Activated CD8-positive, alpha-beta memory T cell treated with anti-CD3 and anti-CD28 coated beads for 48 hours (primary cell): ENCODE data around the gene TBX19.

Experiments used
- DNase-seq, 3 experiments: peaks; one replicate each; pipeline ENCODE4 v3.0.0-alpha.2; 2020; ENCODE audit warnings: low read depth in 2 of 3, low spot score in 2 of 3

The TBX19 gene

DNA sequence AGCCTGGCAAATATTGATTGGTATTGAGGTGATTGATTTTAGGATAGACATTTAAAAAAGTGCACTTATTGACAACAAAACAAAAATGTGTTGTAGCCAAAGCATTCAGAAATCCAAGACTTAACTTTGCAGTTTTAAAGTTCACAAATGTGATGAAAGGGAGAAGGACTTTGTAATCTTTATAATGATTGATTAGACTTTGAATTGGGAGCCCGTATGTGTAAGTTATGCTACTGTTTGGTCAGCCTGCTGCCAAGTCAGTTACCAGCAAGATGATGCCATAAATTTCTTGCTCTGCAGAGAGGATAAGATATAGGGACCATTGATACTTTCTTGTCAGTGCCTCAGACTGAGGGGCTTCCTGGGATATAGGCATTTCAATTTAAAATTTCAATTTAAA lies 39.5 kb downstream of the TBX19 start:
- no peak for DNase-seq

DNA sequence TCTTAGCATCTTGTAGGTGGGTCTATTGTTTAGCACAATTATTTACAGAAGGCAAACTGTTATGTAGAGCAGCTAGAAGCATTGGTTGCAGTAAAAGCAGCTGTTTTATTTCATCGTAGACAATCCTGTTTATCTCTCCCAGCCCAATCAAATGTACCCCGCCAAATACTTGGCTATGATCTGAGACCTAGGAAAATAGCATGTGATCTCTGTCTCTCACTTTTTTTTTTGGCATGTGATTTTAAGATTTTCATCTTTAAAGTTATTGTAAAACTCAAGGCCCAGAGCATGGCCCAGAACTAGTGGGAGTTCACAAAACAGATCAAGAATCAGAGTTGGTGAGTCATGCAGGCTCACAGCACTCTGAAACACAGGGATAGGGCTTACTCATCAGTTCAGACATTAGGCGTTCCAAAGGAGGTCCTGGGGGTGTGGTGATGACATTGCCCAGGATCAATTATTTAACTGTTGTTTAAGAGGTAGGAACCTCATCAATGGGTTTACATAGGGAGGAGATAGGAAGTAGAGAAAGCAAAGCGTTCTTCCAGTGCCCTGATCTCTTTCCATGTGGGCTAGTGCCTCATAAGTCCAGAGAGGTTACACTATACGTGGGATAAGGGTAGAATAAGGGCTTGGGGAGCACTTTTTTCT lies 40.2 kb downstream of the TBX19 start:
- DNase-seq, result no peak

DNA sequence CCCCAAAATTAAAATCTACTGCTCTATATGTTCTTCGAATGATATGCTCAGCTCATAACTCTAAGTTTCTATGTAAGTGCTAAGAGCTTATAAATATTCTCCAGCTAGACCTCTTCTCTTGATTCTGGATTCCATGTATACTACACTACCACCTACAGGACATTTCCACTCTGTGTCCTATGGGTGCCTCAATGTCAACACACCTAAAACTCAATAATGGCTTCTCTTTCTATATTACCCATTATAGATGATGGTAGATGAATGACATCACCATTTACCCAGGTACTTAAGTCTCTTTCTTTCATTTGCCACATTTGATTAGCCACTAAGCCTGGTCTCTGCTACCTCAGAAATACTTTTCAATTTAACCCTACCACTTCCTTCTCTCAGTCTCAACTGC lies 41.3 kb downstream of the TBX19 start:
- DNase-seq, result no peak

DNA sequence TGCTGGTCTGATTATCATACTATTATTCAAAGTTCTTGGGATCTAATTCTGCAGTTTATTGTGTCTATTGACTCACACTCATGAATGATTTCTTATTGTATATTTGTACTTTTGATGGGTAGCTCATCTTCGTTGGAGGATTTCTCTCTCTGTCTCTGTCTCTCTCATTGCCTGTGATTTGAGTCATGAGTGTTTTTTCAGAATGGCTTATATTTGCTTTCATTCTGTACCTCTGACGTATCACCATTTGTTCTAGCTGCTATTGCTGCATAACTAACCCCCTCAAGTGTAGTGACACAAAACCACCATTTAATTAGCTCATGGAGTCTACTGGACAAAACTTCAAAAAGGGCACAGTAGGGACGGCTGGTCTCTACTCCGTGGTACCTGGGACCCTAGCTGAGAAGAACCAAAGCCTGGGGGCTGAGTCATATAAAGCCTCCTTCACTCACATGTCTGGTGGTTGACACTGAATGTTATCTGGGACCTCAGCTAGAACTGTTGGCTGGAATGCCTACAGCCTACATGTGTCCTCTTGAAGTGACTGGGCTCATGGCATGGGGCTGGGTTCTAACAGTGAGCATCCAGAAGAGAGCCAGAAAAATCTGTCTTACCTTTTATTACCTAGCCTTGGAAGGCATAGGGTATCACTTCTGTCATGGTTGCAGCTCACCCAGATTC lies 44.2 kb downstream of the TBX19 start:
- no peak for DNase-seq

DNA sequence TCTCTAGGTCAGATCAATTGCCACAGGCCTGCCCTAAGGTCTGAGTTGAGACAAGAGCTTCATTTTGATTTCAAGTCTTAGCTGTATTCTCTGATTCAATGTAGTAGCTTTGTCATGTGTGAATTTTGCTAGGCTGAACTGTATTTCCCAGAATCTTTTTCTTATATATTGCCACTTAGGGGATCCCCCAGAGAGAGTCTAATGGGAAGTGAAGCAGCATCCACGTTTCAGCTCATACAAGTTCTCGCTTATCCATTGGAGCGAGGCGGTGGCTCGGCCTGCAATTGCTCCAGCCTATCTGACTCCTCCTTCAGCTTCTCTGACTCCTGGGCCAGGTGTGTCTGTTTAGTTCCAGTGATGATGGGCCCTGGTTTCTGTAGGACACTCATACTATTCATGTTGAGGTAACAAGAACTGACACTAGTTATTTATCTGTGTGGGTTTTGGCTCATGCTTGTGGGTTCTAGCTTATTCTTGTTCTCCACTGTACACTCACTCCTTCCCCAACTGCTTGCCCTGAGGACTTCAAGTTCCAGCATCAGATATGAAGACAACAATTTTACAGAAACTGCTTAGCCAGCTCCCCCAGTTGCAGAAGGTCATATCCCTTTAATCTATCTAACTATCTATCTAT lies 48.2 kb downstream of the TBX19 start:
- no peak for DNase-seq

DNA sequence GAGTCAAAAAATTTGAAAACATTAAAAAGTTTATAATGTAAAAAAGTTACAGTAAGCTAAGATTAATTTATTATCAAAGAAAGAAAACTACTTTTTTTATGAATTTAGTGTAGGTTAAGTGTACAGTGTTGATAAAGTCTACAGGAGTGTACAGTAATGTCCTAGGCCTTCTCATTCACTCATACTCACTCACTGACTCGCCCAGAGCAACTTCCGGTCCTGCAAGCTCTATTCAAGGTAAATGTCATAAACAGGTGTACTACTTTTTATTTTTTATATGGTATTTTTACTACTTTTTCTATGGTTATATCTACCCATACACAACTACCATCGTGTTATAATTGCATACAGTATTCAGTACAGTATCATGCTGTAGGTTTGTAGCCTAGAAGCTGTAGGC lies 49.6 kb downstream of the TBX19 start:
- no peak for DNase-seq

DNA sequence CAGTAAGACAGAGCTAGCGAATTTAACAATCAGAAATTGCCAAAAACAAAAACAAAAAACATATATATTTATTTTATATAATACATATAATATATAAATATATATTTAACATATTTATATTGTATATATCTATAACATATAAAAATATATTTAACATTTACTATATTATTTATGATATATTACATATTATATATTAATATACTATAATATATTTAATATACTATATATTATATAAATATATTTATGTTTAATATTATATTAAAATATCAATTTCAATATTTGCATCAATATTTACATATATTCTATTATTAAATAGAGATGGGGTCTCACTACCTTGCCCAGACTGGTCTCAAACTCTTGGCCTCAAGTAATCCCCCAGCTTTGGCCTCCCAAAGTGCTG lies 50.9 kb downstream of the TBX19 start:
- no peak for DNase-seq

DNA sequence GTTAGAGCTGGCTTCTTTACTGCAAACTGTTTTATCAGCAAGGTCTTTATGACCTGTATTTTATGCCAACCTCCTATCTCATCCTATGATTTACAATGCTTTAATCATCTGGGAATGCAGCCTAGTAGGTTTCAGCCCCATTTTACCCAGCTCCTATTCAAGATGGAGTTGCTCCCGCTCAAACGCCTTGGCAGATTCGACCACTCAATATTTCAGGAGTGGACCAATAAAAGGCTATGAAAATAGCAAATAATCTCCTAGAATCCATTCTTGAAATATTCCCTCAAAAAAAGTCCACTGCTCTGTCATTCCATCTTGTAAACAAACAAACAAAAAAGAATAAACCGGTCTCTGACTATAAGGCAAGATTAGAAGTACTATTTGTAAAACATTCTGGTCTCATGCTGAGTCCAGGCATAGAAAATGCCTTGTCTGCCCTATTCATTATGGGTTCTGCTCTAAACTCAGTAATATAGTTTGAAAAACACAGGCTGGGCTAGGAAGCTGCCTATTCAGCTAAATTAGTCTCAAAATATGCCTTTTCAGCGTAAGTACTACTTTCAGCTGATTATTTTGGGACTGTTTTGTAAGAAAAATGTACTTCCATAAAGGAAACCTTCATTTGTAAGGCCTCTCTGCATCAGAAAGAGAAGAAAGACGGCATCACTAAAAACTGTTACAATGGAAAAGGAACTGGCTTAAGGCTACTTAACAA lies 53.0 kb downstream of the TBX19 start:
- DNase-seq, result no peak

DNA sequence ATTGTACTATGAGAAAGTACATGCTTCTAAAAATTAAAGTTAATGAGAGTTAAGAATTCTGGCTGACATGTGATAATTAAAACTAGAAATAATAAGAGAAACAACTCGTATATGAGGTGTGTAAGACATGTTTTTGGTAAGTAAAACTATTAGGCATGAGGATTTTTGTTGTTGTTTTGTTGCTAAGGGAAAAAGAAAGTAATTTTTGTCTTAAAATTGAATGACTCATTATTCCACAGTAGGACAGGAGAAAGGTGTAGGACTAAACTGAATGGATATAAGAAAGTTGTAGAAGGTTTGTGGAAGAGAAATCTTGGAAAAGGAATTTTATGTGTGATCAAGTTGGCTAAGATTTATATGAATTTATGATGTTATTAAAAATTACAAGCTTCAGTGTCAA lies 54.8 kb downstream of the TBX19 start:
- DNase-seq, result no peak

DNA sequence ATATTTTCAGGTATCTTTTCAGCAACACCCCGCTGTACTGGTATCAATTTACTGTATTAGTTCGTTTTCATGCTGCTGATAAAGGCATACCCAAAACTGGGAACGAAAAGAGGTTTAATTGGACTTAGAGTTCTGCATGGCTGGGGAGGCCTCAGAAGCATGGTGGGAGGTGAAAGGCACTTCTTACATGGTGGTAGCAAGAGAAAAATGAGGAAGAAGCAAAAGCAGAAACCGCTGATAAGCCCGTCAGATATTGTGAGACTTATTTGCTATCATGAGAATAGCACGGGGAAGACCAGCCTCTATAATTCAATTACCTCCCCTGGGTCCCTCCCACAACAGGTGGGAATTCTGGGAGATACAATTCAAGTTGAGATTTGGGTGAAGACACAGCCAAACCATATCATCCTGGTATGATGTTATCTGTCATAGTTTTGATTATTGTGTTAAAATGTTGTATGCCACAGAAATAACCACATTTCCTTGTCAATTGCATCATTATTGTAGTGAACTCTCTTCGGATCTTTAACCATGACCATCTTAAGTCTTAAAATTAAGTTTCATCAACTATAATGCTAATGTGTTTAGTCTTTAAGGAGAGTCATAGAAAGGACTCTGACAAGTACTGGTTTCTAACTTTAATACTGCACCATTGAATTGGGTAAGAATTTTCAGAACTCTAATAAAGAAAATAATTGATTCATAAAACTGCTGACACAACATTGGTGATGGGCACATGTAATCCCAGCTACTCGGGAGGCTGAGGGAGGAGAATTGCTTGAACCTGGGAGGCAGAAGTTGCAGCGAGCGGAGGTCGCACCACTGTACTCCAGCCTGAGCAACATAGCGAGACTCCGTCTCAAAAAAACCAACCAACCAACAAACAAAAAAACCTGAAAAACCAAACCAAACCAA lies 58.2 kb downstream of the TBX19 start:
- no peak for DNase-seq

DNA sequence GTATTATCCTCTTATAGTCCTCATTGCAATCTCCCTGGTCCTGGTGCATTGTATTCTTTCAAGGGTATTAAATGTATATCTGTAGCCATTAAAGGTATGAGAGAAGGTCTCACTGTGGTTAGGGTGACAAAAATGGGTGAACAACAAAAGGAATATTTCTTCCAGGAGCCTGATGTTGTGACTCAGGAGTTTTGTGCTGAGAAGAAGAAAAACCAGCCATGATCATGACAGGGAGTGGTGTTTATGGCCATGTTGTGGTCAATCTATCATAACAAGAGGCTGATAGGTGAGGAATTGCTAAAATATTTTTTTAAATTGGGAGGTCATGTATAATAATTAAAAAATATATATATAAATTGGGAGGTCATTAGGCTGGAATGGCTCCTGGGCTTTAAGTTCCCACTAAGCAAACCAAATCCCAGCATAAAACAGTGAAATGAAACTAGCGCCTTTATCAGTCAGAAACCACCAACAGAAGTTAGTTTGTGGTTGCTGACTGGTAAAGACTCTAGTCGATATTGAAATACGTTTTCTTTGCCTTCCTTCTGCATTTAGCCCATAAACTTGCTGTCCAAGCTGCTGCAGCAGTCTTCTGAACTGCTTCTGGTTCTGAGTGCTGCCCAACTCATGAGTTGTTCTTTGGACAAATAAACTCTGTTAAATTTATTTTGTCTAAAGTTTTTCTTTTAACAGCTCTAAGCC lies 60.3 kb downstream of the TBX19 start:
- no peak for DNase-seq

DNA sequence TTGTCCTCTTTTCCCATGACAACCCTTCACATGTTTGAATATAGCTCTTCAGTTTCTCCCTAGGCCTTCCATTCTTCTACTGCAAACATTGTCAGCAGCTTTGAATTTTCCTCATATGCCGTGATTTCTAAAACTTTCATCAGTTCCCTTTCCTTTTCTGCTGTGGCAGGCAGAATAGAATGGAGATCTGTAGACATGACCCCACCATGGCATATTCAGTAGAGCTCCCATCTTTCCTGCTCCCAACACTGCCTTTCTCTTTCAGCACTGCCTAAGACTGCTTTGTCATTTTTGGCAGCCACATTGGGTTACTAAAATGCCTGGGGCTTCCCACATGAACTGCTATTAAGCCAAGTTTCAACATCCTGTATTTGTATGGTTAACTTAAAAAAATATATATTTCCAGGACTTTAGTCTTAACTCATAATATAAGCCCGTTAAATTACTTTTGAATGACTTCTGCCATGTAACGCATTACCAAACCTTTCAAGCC lies 60.9 kb downstream of the TBX19 start:
- DNase-seq, result no peak

DNA sequence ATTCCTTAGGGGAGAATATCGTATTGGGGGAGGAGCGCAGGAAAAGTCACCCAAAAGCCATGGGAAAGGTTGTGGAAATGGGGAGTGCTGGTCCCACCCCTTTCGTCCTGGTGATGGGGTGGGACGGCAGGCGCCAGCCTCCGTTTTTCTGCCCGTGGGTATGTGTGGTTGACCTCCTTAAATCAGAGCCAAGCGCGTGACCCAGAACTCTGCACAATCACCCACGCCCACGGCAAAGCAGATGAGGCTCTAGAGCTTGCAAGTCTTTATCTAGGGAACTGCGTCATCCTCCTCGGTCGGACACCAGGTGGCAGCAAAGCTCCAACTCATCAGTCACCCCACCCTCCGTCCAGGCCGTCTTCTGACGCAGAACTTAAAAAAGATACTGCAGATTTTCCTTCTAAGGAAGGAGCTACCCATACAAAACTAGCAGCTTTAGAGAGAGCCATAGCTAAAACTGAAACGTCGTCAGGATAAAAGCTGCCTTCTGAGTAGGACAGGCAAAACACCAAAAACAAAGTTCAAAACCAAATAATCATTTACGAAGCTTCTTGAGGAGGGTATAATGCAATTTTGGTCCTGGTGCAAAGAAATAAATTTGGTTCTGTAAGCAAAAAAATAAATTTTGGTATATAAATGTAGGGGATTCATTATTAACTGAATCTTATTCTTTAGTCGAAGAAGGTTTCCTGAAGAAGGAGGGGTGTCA lies 62.0 kb downstream of the TBX19 start:
- peak; percentile 61 to 75 (median 62) for DNase-seq

DNA sequence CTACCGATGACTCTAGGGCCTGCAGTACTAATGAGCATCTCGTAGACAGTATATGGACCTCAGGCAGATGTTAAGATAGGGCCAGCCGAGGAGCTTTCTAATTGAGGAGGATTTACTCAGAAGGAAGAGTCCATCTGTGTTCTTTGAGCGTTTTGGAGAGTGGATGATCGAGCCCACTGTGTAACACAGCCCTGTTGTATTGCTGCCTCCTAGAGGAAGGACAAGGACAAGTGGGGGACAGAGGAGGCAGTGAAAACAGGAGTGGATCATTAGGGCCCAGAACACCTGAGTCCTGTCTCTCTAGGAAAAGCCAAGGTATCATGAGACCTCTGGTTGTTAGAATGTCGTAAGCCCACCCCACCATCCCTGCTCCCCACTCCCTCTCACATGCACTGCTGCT lies 62.9 kb downstream of the TBX19 start:
- DNase-seq, result no peak

DNA sequence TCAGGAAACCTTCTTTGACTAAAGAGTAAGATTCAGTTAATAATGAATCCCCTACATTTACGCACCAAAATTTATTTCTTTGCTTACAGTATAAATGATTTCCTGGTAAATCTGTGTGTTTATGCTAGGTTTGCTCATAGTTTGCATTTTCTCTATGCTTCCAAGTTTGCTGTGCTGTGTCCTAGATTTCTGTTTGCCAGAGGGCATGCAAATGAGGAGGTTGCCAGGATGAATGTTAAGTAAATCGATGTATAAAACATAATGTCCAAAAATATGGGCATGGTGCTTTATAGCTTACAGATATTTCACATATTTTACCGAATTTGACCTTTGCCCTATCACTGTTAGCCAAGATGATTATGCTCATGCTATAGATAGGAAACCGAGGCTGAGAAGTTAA lies 63.8 kb downstream of the TBX19 start:
- DNase-seq, result no peak

DNA sequence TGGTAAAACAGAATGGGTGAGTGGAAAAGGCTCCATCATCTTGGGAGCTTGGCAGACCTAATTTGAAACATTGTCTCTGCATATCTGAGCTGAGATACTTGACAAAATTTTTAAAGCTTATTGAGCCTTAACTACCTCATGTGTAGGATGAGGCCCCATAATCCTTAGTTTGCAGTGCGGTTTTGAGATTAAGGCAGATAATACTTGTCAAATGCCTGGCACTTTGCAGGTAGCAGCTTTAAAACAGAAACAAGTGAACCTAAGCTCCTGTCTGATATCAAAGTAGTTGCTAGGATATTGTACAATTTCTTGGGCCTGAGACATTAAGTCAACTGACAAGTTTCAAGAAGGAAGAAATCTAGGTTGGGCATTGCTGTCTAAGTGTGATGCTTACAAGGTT lies 65.3 kb downstream of the TBX19 start:
- DNase-seq, result no peak

DNA sequence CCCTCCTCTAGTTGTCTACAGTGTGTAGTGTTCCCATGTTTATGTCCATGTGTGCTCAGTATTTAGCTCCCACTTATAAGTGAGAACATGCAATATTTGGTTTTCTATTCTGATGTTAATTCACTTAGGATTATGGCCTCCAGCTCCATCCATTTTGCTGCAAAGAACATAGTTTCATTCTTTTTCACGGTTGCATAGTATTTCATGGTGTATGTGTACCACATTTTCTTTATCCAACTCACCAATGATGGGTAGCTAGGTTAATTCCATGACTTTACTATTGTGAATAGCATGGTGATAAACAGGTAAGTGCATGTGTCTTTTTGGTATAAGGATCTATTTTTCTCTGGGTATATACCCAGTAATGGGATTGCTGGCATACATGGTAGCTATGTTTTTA lies 67.0 kb downstream of the TBX19 start:
- DNase-seq, result no peak

DNA sequence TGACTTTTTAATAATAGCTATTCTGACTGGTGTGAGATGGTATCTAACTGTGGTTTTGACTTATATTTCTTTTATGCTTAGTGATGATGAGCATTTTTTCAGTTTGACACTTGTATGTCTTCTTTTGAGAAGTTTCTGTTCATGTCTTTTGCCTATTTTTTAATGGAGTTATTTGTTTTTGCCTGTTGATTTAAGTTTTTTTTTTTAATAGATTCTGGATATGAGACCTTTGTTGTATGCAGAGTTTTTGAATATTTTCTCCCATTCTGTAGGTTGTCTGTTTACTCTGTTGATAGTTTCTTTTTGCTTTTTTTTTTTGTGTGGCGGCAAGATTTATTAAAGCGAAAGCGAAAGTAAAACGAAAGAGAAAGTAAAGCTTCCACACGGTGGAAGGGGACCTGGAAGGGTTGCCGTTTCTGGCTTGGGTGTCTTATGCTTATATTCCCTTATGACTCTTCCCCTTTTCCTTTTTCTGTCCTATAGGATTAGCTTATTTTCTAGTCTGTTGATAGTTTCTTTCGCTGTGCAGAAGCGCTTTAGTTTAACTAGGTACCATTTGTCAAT lies 67.6 kb downstream of the TBX19 start:
- no peak for DNase-seq
